HG03354 (cell line): ENCODE results near the gene KIAA1671.

Experiments used
- ATAC-seq: cut with Tn5 transposase; IDR thresholded peaks from one replicate; pipeline ENCODE4 v1.9.1; 2021; ENCODE audit warnings: mild to moderate bottlenecking; ENCODE audit not compliant: unreplicated experiment, poor library complexity, severe bottlenecking

Gene KIAA1671

DNA sequence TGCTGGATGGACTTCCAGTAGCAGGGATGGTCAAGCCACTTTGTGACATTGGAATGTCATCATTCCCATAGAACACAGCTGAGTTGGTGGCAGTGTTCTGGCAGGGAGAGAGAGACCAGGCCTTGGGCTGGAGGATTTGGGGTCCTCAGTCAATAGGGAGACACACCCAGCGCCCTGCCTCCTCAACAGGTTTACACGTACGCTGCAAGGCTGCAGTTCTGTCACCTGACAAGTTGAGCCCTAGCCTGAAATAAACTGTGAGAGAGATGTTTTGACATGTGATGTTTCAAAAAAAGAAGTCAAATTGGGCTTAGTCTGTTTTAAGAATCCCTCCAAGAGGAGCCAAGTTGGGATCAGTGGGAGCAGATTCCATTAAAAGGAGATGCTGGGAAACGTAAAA is 204.2 kb downstream of the KIAA1671 start:
- ATAC-seq = no peak

DNA sequence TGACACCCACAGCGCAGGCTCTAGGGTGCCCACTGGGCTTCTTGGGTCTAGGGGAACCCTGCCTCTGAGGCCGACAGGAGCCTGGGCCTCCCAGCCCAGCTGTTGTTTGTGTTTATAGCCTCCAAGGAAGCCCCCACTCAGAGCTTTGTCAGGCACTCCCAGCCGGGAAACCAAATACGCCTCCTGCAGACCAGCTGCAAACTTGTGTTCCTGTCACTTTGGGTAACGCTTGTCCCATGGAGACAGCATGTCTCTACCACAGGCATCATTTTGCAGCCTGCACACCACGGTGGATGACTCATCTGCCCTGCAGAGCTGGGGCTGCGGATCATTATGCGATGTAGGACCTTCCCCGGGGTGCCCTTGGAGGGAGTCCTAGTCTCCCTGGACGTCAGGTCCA is 206.5 kb downstream of the KIAA1671 start:
- no peak for ATAC-seq

DNA sequence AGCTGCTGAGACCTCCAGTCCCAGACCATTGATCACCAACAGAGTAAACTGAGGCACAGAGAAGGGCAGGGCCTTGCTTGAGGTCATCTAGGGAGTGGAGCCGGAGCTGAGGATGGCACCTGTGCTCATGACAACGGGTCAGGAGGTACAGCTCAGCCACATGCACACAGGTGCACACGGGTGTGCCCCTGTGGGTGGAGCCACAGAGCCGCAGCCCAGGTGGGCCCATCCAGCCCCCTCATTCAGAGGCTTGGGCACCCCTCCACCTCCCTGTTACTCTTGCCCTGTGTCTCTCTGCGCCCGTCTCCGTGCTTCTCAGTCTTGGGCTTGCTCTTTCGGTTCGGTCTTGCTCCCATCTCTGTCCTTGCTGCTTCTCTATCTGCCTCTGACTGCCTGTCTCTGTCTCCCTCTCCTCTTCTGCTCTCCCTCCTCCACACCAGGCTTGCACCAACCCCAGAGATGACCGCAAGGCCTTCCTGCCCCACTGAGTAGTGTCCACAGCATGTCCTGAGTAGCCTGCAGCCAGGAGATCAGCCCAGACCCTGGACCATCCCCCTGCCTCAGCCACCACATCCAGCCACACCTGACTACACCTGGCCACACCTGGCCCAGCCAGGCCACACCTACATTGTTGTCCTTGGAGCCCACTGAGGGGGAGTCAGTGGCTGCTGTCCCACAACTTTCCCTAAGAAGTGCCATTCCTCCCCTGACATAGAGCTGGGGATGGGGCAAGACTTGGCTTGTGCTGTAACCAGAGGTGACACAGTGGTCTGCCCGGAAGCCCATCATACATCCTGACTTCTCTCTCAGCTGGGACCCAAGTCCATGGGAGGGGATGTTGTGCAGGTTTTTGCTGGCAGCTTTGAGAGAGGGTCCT is 207.8 kb downstream of the KIAA1671 start:
- ATAC-seq = no peak

GRCh38 chr22:25161017-25161915 is 208.8 kb downstream of the KIAA1671 start:
- no peak for ATAC-seq

GRCh38 chr22:25161916-25162530 is 209.5 kb downstream of the KIAA1671 start:
- no peak for ATAC-seq

- no peak for ATAC-seq
Observed at GRCh38 chr22:25162561-25162960, 210.0 kb downstream of the KIAA1671 start.

- ATAC-seq = no peak
Observed at GRCh38 chr22:25165785-25166184, 213.3 kb downstream of the KIAA1671 start.

GRCh38 chr22:25166266-25167040 is 213.9 kb downstream of the KIAA1671 start:
- ATAC-seq = no peak

DNA sequence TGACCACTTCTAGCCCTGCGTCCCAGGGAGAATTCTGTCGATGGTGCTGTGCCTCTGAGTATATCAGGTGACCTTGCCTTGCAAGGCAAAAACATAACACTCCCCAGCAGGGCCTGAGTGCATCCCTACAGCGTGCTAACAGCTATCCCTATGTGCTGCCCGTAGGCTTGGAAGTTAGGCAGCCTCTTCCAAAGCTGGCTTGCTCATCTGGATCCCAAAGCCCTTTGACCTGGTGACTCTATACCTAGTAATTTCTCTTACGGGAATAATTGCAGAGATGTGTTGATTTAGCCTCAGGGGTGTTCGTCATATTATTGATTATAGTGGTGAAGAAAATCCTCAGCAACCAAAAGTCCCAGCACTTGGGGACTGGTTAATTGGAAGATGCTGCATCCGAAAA is 214.6 kb downstream of the KIAA1671 start:
- ATAC-seq = no peak

DNA sequence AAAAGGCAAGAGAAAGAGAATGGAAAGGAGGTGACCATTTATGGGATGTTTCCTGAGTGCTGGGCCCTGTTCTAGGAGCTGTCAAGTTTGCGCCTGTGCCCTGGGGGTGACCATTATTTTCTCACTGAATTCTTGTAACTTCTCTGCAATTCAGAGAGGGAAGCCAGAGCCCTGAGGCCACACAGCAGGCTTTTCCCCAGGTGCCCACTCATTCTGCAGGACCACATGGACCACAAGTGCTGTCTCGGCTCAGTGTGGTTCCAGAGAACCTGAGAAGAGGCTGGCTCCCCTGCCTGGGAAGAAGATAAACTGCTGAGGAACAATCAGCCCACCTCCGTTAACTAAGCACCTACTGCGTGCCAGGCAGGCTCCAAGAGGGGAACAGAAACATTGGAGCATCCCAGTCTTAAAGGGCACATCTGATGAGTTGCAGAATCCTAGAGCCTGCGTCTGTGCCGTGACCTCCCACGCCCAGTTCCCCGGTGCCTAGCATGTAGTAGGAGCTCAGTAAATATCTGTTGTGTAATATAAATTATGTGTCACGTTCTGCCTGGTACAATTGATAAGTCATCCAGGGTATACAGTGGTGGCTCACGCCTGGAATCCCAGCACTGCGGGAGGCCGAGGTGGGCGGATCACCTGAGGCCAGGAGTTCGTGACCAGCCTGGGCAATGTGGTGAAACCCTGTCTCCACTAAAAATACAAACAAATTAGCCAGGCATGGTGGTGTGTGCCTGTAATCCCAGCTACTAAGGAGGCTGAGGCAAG is 215.5 kb downstream of the KIAA1671 start:
- ATAC-seq = no peak

- ATAC-seq = no peak
Observed at GRCh38 chr22:25169278-25170031, 216.9 kb downstream of the KIAA1671 start.

GRCh38 chr22:25170426-25170980 is 218.0 kb downstream of the KIAA1671 start:
- no peak for ATAC-seq

- ATAC-seq = no peak
Observed at GRCh38 chr22:25172153-25172552, 219.6 kb downstream of the KIAA1671 start.

GRCh38 chr22:25174156-25174887 is 221.8 kb downstream of the KIAA1671 start:
- no peak for ATAC-seq

GRCh38 chr22:25174888-25175411 is 222.4 kb downstream of the KIAA1671 start:
- ATAC-seq = no peak

GRCh38 chr22:25176175-25176574 is 223.7 kb downstream of the KIAA1671 start:
- ATAC-seq = no peak

DNA sequence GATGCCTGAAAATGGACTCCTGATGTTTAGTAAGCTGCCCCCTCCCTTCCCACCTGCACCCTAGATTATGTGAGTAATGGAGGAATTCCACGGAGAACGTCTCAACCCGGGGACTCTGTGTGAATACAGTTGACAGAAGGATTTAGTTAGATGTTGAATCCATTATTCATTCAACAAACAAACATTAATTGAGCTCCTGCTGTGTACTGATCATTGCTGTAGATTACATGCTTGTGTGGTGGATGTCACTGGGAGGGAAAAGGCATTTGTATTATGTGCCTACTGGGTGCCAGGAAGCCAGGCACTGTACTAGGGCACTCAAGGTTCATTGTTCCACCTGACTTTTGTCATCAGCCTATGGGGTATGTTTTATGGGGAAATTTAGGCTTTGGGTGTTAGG is 224.3 kb downstream of the KIAA1671 start:
- no peak for ATAC-seq
